HepG2 (cell line): ENCODE data around the gene KPNB1. TPM values are rescaled to one million over a fixed set of nuclear protein-coding genes. Genes with fewer than 3 reads are reported as not detected.

Source experiments
- ARID5B ChIP-seq: IDR thresholded peaks from 2 replicates; pipeline ENCODE4 v1.4.0; 2020; ENCODE audit warnings: mild to moderate bottlenecking, missing genetic modification reagents
- ASH2L ChIP-seq: fragments of 300-600, 200-600 bp; sonication (generic); IDR thresholded peaks from 2 replicates; pipeline ENCODE4 v1.7.0; 2017; ENCODE audit warnings: low read depth, mild to moderate bottlenecking, moderate library complexity, mixed read lengths, low read length; ENCODE audit not compliant: insufficient read length
- EP300 ChIP-seq, 3 experiments: sonication (generic) in 1 of 3; formaldehyde crosslinking in 1 of 3; IDR thresholded peaks; 2 replicates each; pipeline versions ENCODE4 v1.5.1 to v1.6.1; 2011 to 2020; ENCODE audit warnings: low read depth in 2 of 3, low read length in 2 of 3, borderline replicate concordance in 1 of 3, improper control_type of control experiment in 1 of 3, mild to moderate bottlenecking in 1 of 3, missing genetic modification reagents in 1 of 3, moderate library complexity in 1 of 3
- ETV5 ChIP-seq: IDR thresholded peaks from 2 replicates; pipeline ENCODE4 v1.6.1; 2018; ENCODE audit warnings: missing biosample characterization, missing genetic modification reagents, inconsistent platforms, borderline replicate concordance
- HCFC1 ChIP-seq: fragments of 150-350 bp; IDR thresholded peaks from 2 replicates; pipeline ENCODE4 v1.6.1; 2014; ENCODE audit warnings: low read depth, low read length
- HNF1A ChIP-seq, 2 experiments: sonication (generic) in 1 of 2; formaldehyde crosslinking in 1 of 2; IDR thresholded peaks; 2 replicates each; pipeline versions ENCODE4 v1.4.0 to v1.6.1; 2016 to 2020; ENCODE audit warnings: borderline replicate concordance in 1 of 2, low read depth in 1 of 2, mild to moderate bottlenecking in 1 of 2, missing genetic modification reagents in 1 of 2
- KLF12 ChIP-seq: sonication (generic); formaldehyde crosslinking; IDR thresholded peaks from 2 replicates; pipeline ENCODE4 v1.4.0; 2020; ENCODE audit warnings: missing genetic modification reagents, borderline replicate concordance
- NCOR1 ChIP-seq: fragments of 200-600 bp; sonication (generic); IDR thresholded peaks from 2 replicates; pipeline ENCODE4 v1.7.0; 2017; ENCODE audit warnings: antibody characterized with exemption, low read length, borderline replicate concordance
- PHF8 ChIP-seq: sonication (generic); formaldehyde crosslinking; IDR thresholded peaks from 2 replicates; pipeline ENCODE4 v1.5.0; 2020; ENCODE audit warnings: missing genetic modification reagents
- THAP11 ChIP-seq: IDR thresholded peaks from 2 replicates; pipeline ENCODE4 v1.6.1; 2016; ENCODE audit warnings: missing biosample characterization, missing genetic modification reagents
- ZFP36L1 ChIP-seq: sonication (generic); formaldehyde crosslinking; IDR thresholded peaks from 2 replicates; pipeline ENCODE4 v1.8.0; 2022; ENCODE audit warnings: mild to moderate bottlenecking, missing genetic modification reagents, moderate library complexity
- ZFX ChIP-seq: sonication (generic); formaldehyde crosslinking; IDR thresholded peaks from 2 replicates; pipeline ENCODE4 v1.4.0; 2020; ENCODE audit warnings: mild to moderate bottlenecking, low read depth, missing genetic modification reagents, moderate library complexity
- ZIK1 ChIP-seq: sonication (generic); formaldehyde crosslinking; IDR thresholded peaks from 2 replicates; pipeline ENCODE4 v1.5.0; 2020; ENCODE audit warnings: mild to moderate bottlenecking, low read depth, missing genetic modification reagents, borderline replicate concordance
- ZNF263 ChIP-seq: sonication (generic); formaldehyde crosslinking; IDR thresholded peaks from 2 replicates; pipeline ENCODE4 v1.4.0; 2020; ENCODE audit warnings: missing genetic modification reagents
- ZNF589 ChIP-seq: sonication (generic); formaldehyde crosslinking; conservative IDR thresholded peaks from 2 replicates; pipeline ENCODE4 v1.8.0; 2022; ENCODE audit warnings: mild to moderate bottlenecking, moderate library complexity, missing genetic modification reagents
- ZNF672 ChIP-seq: sonication (generic); formaldehyde crosslinking; IDR thresholded peaks from 2 replicates; pipeline ENCODE4 v1.8.1; 2022; ENCODE audit warnings: missing genetic modification reagents
- ZNF784 ChIP-seq: sonication (generic); formaldehyde crosslinking; IDR thresholded peaks from 2 replicates; pipeline ENCODE4 v1.5.1; 2020; ENCODE audit warnings: missing genetic modification reagents, mild to moderate bottlenecking, borderline replicate concordance
- polyA plus RNA-seq, 8 experiments: library from polyadenylated mRNA; depleted of rRNA in 3 of 8; stranded (reverse) in 7 of 8; unstranded in 1 of 8; fragments of >200 nt; fragmentation: Illumina TruSeq in 4 of 8; extraction: Trizol in 4 of 8; gene quantifications; 2 replicates each; pipeline versions ENCODE4 v1.2.1 to v1.2.3, GENCODE V29; 2011 to 2016; ENCODE audit warnings: low read depth in 4 of 8, missing spikeins in 1 of 8, mixed read lengths in 1 of 8; ENCODE audit not compliant: insufficient read depth in 1 of 8
- total RNA-seq, 5 experiments: library from RNA; depleted of rRNA; stranded (reverse); fragments of >200 nt; fragmentation: Illumina TruSeq; extraction: Trizol; gene quantifications; 2 replicates each; pipeline ENCODE4 v1.2.3, GENCODE V29; 2016; ENCODE audit warnings: low read depth in 1 of 5

The KPNB1 gene
- total and polyA plus RNA-seq, 2 of the 13 experiments (the other 11 are each of a cell fraction or from before 2014, with no cell fraction given) = 164 to 424 TPM

- TF ChIP-seq ZFP36L1 (CRISPR knock-in tag) = no peak
- 0 out of 4 replicates have a peak, but pooled peaks of 1 of the 2 experiments have one; percentile 17 for TF ChIP-seq EP300 (IDR thresholded peaks at IDR 0.05; ENCODE audit: low read depth in 2 of 2, low read length in 2 of 2)
- 0 out of 2 replicates have a peak, but pooled peaks have one; percentile 49 for TF ChIP-seq EP300 (CRISPR knock-in tag; IDR thresholded peaks at IDR 0.05; ENCODE audit: borderline replicate concordance)
- TF ChIP-seq ZFX (CRISPR knock-in tag) = peak; percentile 87
- TF ChIP-seq ZNF784 (CRISPR knock-in tag) = no peak
- peak; percentile 53; the same call in 1 of the 2 replicates for TF ChIP-seq ETV5 (CRISPR knock-in tag)
- TF ChIP-seq HCFC1 = no peak; the same call in 1 of the 2 replicates
- no peak for TF ChIP-seq ZNF263 (CRISPR knock-in tag)
- peak; percentile 41; the same call in 1 of the 2 replicates for TF ChIP-seq ARID5B (CRISPR knock-in tag)
- TF ChIP-seq ZIK1 = no peak
- peak; percentile 85 for TF ChIP-seq THAP11 (CRISPR knock-in tag)
- 0 out of 2 replicates have a peak, but pooled peaks have one; percentile 38 for TF ChIP-seq KLF12
- no peak for TF ChIP-seq ZNF672 (CRISPR knock-in tag)
- no peak for TF ChIP-seq HNF1A (IDR thresholded peaks at IDR 0.05; ENCODE audit: low read depth)
- 0 out of 2 replicates have a peak, but pooled peaks have one; percentile 29 for TF ChIP-seq HNF1A (CRISPR knock-in tag; IDR thresholded peaks at IDR 0.05; ENCODE audit: borderline replicate concordance)
- TF ChIP-seq ZNF589 (CRISPR knock-in tag) = no peak
- peak; percentile 59 for TF ChIP-seq PHF8 (CRISPR knock-in tag)
- no peak for TF ChIP-seq NCOR1
- TF ChIP-seq ASH2L = no peak
Measured at GRCh38 chr17:47650525-47651522, 1.1 kb downstream of the KPNB1 start (continued).
